RPMI8226 (cell line): ENCODE measurements around the gene FLNA.
"Not testable (repeated sequence)": the region's sequence is repeated elsewhere in the genome, so short reads cannot be mapped to it uniquely, and the experiment has no call there.

Experiments
- DNase-seq: peaks from one replicate; pipeline ENCODE4 v3.0.0-alpha.2; 2015

FLNA gene

GRCh38 chrX:154397888-154398667 lies 23.6 kb upstream of the FLNA start, which contains the start of gene RPL10:
TSS of gene RPL10 (plus strand) at chrX:154398377. CDS start at chrX:154398520, 143 bp downstream.
- DNase-seq = peak; percentile 97

DNA sequence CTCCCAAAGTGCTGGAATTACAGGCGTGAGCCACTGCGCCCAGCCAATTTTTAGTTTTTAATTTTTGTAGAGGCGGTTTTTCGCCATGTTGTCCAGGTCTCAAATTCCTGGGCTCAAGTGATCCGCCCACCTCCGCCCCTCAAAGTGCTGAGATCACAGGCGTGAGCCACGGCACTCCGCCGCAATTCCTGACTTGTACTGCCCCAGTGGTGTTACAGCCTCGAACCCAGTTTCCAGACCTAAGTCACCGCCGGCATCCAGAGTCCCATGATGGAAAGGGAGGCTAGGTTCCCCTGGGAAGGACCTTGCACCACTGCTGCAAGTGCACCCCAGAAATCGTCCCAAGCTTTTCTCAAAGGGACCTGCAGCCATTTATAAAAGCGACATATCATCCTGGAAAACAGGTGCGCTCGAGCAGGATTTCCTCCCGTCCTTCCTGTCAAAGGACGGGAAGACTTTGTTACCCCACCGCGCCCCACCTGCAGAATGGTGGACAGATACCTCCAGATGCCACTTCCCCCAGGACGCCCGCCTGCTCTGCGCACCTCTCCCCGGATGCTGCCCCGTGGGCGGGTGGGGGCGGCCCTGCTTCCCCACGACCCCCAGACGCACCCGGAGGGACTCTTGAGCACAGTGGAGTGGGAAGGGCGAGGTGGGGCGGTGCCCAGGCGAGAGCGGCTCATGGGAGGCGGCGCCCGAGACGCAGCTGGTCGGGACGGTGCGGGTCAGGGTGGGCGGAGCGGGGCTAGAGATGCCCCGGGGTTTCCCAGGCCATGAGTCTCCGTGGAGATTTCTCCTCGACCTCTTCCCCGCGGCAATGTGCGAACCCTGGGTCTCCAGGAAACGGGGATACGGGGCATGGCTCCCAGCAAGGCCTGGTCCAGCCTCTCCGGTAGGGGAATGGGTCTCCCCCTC lies 22.8 kb upstream of the FLNA start:
- peak; percentile 82 for DNase-seq

GRCh38 chrX:154396363-154396762 lies 21.9 kb upstream of the FLNA start:
- DNase-seq = not testable (repeated sequence)

- DNase-seq = not testable (repeated sequence)
These were observed 15.6 kb upstream of the FLNA start for GRCh38 chrX:154389812-154390747.

DNA sequence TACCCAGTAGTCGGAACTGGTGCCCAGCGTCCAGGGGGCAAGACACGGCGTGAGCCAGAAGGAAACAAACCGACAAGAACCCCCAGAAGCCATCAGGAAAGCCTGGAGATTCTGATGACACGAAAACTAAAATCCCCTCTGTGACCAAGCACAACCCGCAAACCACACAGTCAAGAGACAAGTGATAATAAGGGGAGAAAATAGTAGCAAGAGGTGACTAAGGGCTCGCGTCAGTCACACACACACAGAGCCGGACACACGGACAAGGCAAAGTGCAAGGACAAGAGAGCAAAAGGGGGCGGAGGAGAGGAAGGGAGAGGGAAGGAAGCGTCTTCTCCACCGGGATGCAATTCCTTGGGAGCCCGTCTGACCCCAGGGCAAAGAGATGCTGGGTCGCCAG lies 14.2 kb upstream of the FLNA start:
- DNase-seq = not testable (repeated sequence)

GRCh38 chrX:154388094-154388493 lies 13.7 kb upstream of the FLNA start:
- not testable (repeated sequence) for DNase-seq

DNA sequence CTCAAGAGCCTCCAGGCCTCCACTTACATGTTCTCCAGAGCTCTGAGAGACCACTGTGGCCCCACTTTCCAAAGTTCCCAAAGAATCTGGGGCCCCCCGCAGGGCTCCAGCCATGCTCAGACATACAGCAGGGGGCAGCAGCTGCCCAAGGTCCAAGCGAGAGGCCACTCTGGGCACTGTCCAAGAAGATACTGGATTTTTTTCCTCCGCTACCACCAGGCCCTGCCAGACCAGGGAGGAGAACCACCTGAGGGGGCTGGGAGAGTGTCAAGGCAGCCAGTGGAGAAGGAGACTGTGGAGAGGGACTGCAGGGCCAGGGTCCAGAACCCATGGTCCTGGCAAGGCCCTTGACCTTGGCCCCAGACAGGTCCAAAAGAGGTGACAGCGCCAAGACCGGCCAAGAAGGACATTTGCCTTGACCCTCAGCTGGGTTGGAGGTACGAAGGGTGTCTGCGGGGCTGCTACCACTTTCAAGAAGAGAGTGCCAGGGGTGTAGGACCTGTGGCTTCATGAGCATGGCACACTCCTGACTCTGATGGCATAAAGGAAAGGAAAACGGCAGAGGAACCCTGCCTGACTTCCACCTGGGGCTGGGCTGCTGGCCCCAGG lies 10.0 kb upstream of the FLNA start:
- DNase-seq = no peak

- no peak for DNase-seq
These were observed 9.2 kb upstream of the FLNA start for GRCh38 chrX:154383359-154384283.

- DNase-seq = no peak
These were observed 8.1 kb upstream of the FLNA start for GRCh38 chrX:154382483-154383069.

GRCh38 chrX:154381271-154381670 lies 6.8 kb upstream of the FLNA start:
- no peak for DNase-seq

DNA sequence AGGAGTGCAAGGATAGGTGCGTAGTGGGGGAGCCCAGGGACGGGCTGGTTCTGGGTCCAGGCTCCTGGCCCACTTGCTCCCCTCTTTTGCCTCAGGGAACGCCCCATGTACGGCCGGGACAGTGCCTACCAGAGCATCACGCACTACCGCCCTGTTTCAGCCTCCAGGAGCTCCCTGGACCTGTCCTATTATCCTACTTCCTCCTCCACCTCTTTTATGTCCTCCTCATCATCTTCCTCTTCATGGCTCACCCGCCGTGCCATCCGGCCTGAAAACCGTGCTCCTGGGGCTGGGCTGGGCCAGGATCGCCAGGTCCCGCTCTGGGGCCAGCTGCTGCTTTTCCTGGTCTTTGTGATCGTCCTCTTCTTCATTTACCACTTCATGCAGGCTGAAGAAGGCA lies 6.4 kb upstream of the FLNA start:
- DNase-seq = no peak

DNA sequence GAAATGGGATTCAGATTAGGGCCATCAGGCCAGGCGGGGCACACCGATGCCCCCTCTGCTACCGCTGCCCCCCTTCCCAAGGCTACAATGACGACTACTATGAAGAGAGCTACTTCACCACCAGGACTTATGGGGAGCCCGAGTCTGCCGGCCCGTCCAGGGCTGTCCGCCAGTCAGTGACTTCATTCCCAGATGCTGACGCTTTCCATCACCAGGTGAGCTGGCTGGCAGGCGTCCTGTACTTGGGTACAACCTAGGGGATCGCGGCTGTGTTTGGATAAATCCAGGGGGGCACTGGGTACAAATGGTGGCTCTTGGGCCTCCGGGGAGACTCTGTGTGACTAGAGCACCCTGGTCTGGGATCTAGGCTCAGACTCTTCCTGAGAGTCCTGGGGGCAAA lies 5.7 kb upstream of the FLNA start:
- DNase-seq = no peak

GRCh38 chrX:154379569-154379951 lies 5.1 kb upstream of the FLNA start:
- no peak for DNase-seq

DNA sequence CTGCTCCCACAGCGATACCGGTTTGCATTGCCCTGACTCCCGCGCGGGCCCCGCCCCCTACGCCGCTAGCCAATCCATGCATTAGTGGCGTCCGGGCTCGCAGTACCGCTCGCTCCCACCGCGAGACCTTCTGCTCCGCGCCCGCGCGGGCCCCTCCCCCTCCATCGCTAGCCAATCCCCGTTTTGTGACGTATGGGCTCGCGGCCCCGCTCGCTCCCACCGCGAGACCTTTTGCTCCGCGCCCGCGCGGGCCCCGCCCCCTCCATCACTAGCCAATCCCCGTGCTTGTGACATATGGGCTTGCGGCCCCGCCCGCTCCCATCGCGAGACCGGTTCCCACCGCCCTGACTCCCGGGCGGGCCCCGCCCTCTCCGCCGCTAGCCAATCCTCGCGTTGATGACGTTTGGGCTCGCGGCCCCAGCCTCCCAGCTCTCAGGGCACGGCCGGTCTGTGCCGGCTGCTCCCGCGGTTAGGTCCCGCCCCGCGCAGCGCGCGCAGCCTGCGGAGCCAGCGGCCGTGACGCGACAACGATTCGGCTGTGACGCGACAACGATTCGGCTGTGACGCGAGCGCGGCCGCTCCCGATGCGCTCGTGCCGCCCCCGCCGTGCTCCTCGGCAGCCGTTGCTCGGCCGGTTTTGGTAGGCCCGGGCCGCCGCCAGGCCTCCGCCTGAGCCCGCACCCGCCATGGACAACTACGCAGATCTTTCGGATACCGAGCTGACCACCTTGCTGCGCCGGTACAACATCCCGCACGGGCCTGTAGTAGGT lies 4.5 kb upstream of the FLNA start, which contains the start of gene EMD:
TSS of gene EMD (plus strand) at position 497 of the 770 bp plus-strand sequence. CDS start at position 687, 190 bp downstream.
- DNase-seq = peak; percentile 98

- peak; percentile 71 for DNase-seq
These were observed 3.8 kb upstream of the FLNA start for GRCh38 chrX:154378059-154378798.

GRCh38 chrX:154376774-154377173 lies 2.3 kb upstream of the FLNA start:
- DNase-seq = no peak

GRCh38 chrX:154375156-154375504 lies 696 bp upstream of the FLNA start:
- no peak for DNase-seq

GRCh38 chrX:154373340-154374306 lies 811 bp downstream of the FLNA start:
- peak; percentile 18 for DNase-seq
